HEK293 (cell line): ENCODE results near the gene TFR2.

ENCODE experiments used
- CTCF ChIA-PET: fragments of 350-600 bp; formaldehyde crosslinking; extraction: SDS; loops from one replicate; lab custom pipeline; 2021; ENCODE audit warnings: antibody characterized with exemption; lab: Yijun Ruan, JAX
- POLR2A ChIA-PET: fragments of 300-600 bp; formaldehyde crosslinking; extraction: SDS; loops from one replicate; lab custom pipeline; 2020; ENCODE audit warnings: antibody characterized with exemption, inconsistent platforms; lab: Yijun Ruan, JAX
- H3K27ac ChIP-seq: fragments of 200-500 bp; sonication (Bioruptor generic); 2 replicates; pipeline ENCODE4 v1.5.1; 2014; ENCODE audit warnings: low read depth, low read length, control low read depth, inconsistent platforms; ENCODE audit errors: extremely low read depth
- H3K36me3 ChIP-seq, 2 experiments: fragments of 200-500 bp in 1 of 2; sonication (Bioruptor generic) in 1 of 2; 1 replicate in 1 of 2; 2 replicates in 1 of 2; pipeline ENCODE4 v1.5.1; 2014 to 2017; ENCODE audit warnings: inconsistent platforms in 2 of 2, low read length in 2 of 2; ENCODE audit not compliant: control insufficient read depth in 2 of 2, insufficient read depth in 1 of 2
- H3K4me1 ChIP-seq: fragments of 200-500 bp; sonication (Bioruptor generic); 2 replicates; pipeline ENCODE4 v1.5.1; 2014; ENCODE audit warnings: mild to moderate bottlenecking, low read length, inconsistent platforms; ENCODE audit not compliant: control insufficient read depth, insufficient read depth
- H3K4me3 ChIP-seq: 2 replicates; pipeline ENCODE4 v1.5.1; 2011; ENCODE audit warnings: low read depth, mild to moderate bottlenecking, control low read depth, low read length, moderate library complexity
- H3K9me3 ChIP-seq: fragments of 200-500 bp; sonication (Bioruptor generic); 2 replicates; pipeline ENCODE4 v1.5.1; 2014; ENCODE audit warnings: low read depth, low read length, inconsistent platforms; ENCODE audit not compliant: control insufficient read depth, insufficient read depth
- BCL11A ChIP-seq: fragments of 450-650 bp; formaldehyde crosslinking; IDR thresholded peaks from 2 replicates; pipeline ENCODE4 v1.5.1; 2016; ENCODE audit warnings: low read depth, missing biosample characterization, missing genetic modification characterization
- FEZF1 ChIP-seq: fragments of 450-650 bp; formaldehyde crosslinking; IDR thresholded peaks from 2 replicates; pipeline ENCODE4 v1.5.1; 2016; ENCODE audit warnings: missing biosample characterization, missing genetic modification characterization
- GLIS1 ChIP-seq: fragments of 450-650 bp; formaldehyde crosslinking; IDR thresholded peaks from 2 replicates; pipeline ENCODE4 v1.5.1; 2016; ENCODE audit warnings: missing biosample characterization, missing genetic modification characterization
- HOXD13 ChIP-seq: sonication (generic); formaldehyde crosslinking; IDR thresholded peaks from 2 replicates; pipeline ENCODE4 v1.8.0; 2022; ENCODE audit warnings: missing genetic modification reagents, borderline replicate concordance
- KLF1 ChIP-seq: fragments of 450-650 bp; formaldehyde crosslinking; IDR thresholded peaks from 2 replicates; pipeline ENCODE4 v1.5.1; 2016; ENCODE audit warnings: missing biosample characterization, missing genetic modification characterization
- KLF9 ChIP-seq: fragments of 450-650 bp; formaldehyde crosslinking; IDR thresholded peaks from 2 replicates; pipeline ENCODE4 v1.5.1; 2016; ENCODE audit warnings: missing biosample characterization, missing genetic modification characterization, low read depth
- ZBTB1 ChIP-seq: fragments of 450-650 bp; formaldehyde crosslinking; IDR thresholded peaks from 2 replicates; pipeline ENCODE4 v1.5.1; 2016; ENCODE audit warnings: missing biosample characterization, missing genetic modification characterization
- ZNF155 ChIP-seq: fragments of 450-650 bp; formaldehyde crosslinking; IDR thresholded peaks from 2 replicates; pipeline ENCODE4 v1.5.1; 2016; ENCODE audit warnings: missing biosample characterization, missing genetic modification characterization
- ZNF169 ChIP-seq: fragments of 450-650 bp; formaldehyde crosslinking; IDR thresholded peaks from 2 replicates; pipeline ENCODE4 v1.5.1; 2016; ENCODE audit warnings: missing biosample characterization, missing genetic modification characterization
- ZNF223 ChIP-seq: fragments of 450-650 bp; formaldehyde crosslinking; IDR thresholded peaks from 2 replicates; pipeline ENCODE4 v1.5.1; 2016; ENCODE audit warnings: missing biosample characterization, missing genetic modification characterization
- ZNF404 ChIP-seq: fragments of 450-650 bp; formaldehyde crosslinking; IDR thresholded peaks from 2 replicates; pipeline ENCODE4 v1.5.1; 2017; ENCODE audit warnings: missing biosample characterization, missing genetic modification characterization
- ZNF48 ChIP-seq: fragments of 450-650 bp; formaldehyde crosslinking; IDR thresholded peaks from 2 replicates; pipeline ENCODE4 v1.5.1; 2016; ENCODE audit warnings: missing biosample characterization, missing genetic modification characterization
- ZNF544 ChIP-seq: fragments of 450-650 bp; formaldehyde crosslinking; IDR thresholded peaks from 2 replicates; pipeline ENCODE4 v1.5.0; 2017; ENCODE audit warnings: missing biosample characterization, missing genetic modification characterization
- ZNF610 ChIP-seq: fragments of 450-650 bp; formaldehyde crosslinking; IDR thresholded peaks from 2 replicates; pipeline ENCODE4 v1.5.1; 2016; ENCODE audit warnings: missing biosample characterization, missing genetic modification characterization, borderline replicate concordance
- ZNF701 ChIP-seq: fragments of 450-650 bp; formaldehyde crosslinking; IDR thresholded peaks from 2 replicates; pipeline ENCODE4 v1.5.1; 2016; ENCODE audit warnings: missing biosample characterization, missing genetic modification characterization
- ZNF707 ChIP-seq: fragments of 450-650 bp; formaldehyde crosslinking; IDR thresholded peaks from 2 replicates; pipeline ENCODE4 v1.5.1; 2016; ENCODE audit warnings: missing biosample characterization, missing genetic modification characterization
- ZNF792 ChIP-seq: fragments of 450-650 bp; formaldehyde crosslinking; IDR thresholded peaks from 2 replicates; pipeline ENCODE4 v1.5.1; 2016; ENCODE audit warnings: missing biosample characterization, missing genetic modification characterization
- ZNF843 ChIP-seq: fragments of 450-650 bp; formaldehyde crosslinking; IDR thresholded peaks from 2 replicates; pipeline ENCODE4 v1.5.1; 2016; ENCODE audit warnings: missing biosample characterization, missing genetic modification characterization
- TF ChIP-seq, protein P1 (sequence below): fragments of 450-650 bp; formaldehyde crosslinking; IDR thresholded peaks from 2 replicates; pipeline ENCODE4 v1.5.1; 2017; ENCODE audit warnings: missing biosample characterization, missing genetic modification characterization
- TF ChIP-seq, protein P2 (sequence below): fragments of 450-650 bp; formaldehyde crosslinking; IDR thresholded peaks from 2 replicates; pipeline ENCODE4 v1.5.1; 2016; ENCODE audit warnings: missing biosample characterization, missing genetic modification characterization
- TF ChIP-seq, protein P3 (sequence below): fragments of 450-650 bp; formaldehyde crosslinking; conservative IDR thresholded peaks from 2 replicates; pipeline ENCODE4 v1.5.1; 2016; ENCODE audit warnings: low read depth, missing biosample characterization, missing genetic modification characterization
- TF ChIP-seq, protein P4 (sequence below): fragments of 450-650 bp; formaldehyde crosslinking; optimal IDR thresholded peaks from 2 replicates; pipeline ENCODE3; 2016; ENCODE audit warnings: missing biosample characterization, mild to moderate bottlenecking, missing genetic modification characterization
- TF ChIP-seq, protein P5 (sequence below): fragments of 450-650 bp; formaldehyde crosslinking; IDR thresholded peaks from 2 replicates; pipeline ENCODE4 v1.5.1; 2016; ENCODE audit warnings: missing biosample characterization, missing genetic modification characterization
- TF ChIP-seq, protein P6 (sequence below): fragments of 450-650 bp; formaldehyde crosslinking; IDR thresholded peaks from 2 replicates; pipeline ENCODE4 v1.5.1; 2016; ENCODE audit warnings: missing biosample characterization, missing genetic modification characterization

The TFR2 gene

DNA sequence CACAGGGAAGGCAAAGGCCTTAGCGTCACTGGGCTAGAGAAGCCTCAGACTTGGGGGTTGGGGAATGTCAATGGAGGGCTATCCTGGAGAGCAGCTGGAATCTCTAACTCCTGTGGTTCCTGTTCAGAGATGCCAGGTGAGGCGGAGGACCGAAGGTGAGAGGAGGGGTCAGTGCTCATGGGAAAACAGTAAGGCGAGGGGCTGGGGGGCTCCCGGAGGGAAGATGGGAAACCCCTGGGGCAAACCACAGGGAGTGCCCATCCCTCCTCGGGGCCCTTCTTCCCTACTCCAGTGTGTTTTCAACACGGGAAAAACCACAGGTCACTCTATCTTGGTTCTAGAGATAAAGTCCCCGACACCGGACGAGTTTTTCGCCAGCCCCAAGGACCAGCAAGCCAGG, 58.7 kb downstream of the TFR2 start:
- ChIA-PET CTCF (interaction anchor here (0.8 kb wide), 2 partner anchors 114 to 132 kb away, joined by 3 read pairs; no protein-coding TSS in a partner anchor), POLR2A (no interaction called here)
- no peak for TF ChIP-seq ZBTB1 (tag by site-specific recombination)
- TF ChIP-seq, protein P1, sequence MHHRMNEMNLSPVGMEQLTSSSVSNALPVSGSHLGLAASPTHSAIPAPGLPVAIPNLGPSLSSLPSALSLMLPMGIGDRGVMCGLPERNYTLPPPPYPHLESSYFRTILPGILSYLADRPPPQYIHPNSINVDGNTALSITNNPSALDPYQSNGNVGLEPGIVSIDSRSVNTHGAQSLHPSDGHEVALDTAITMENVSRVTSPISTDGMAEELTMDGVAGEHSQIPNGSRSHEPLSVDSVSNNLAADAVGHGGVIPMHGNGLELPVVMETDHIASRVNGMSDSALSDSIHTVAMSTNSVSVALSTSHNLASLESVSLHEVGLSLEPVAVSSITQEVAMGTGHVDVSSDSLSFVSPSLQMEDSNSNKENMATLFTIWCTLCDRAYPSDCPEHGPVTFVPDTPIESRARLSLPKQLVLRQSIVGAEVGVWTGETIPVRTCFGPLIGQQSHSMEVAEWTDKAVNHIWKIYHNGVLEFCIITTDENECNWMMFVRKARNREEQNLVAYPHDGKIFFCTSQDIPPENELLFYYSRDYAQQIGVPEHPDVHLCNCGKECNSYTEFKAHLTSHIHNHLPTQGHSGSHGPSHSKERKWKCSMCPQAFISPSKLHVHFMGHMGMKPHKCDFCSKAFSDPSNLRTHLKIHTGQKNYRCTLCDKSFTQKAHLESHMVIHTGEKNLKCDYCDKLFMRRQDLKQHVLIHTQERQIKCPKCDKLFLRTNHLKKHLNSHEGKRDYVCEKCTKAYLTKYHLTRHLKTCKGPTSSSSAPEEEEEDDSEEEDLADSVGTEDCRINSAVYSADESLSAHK (tag by site-specific recombination): no peak
- no peak for TF ChIP-seq ZNF707 (tag by site-specific recombination)
- no peak for TF ChIP-seq ZNF223 (tag by site-specific recombination)
- no peak for TF ChIP-seq BCL11A (tag by site-specific recombination)
- no peak for TF ChIP-seq ZNF792
- TF ChIP-seq, protein P2, sequence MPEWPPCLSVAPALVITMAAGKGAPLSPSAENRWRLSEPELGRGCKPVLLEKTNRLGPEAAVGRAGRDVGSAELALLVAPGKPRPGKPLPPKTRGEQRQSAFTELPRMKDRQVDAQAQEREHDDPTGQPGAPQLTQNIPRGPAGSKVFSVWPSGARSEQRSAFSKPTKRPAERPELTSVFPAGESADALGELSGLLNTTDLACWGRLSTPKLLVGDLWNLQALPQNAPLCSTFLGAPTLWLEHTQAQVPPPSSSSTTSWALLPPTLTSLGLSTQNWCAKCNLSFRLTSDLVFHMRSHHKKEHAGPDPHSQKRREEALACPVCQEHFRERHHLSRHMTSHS: no peak
- TF ChIP-seq ZNF155 (tag by site-specific recombination): no peak
- no peak for TF ChIP-seq ZNF843
- TF ChIP-seq FEZF1 (tag by site-specific recombination): no peak
- no peak for TF ChIP-seq HOXD13 (CRISPR knock-in tag)
- no peak for TF ChIP-seq ZNF544 (tag by site-specific recombination)
- TF ChIP-seq KLF9: no peak
- no peak for TF ChIP-seq ZNF610 (tag by site-specific recombination)
- TF ChIP-seq, protein P3, sequence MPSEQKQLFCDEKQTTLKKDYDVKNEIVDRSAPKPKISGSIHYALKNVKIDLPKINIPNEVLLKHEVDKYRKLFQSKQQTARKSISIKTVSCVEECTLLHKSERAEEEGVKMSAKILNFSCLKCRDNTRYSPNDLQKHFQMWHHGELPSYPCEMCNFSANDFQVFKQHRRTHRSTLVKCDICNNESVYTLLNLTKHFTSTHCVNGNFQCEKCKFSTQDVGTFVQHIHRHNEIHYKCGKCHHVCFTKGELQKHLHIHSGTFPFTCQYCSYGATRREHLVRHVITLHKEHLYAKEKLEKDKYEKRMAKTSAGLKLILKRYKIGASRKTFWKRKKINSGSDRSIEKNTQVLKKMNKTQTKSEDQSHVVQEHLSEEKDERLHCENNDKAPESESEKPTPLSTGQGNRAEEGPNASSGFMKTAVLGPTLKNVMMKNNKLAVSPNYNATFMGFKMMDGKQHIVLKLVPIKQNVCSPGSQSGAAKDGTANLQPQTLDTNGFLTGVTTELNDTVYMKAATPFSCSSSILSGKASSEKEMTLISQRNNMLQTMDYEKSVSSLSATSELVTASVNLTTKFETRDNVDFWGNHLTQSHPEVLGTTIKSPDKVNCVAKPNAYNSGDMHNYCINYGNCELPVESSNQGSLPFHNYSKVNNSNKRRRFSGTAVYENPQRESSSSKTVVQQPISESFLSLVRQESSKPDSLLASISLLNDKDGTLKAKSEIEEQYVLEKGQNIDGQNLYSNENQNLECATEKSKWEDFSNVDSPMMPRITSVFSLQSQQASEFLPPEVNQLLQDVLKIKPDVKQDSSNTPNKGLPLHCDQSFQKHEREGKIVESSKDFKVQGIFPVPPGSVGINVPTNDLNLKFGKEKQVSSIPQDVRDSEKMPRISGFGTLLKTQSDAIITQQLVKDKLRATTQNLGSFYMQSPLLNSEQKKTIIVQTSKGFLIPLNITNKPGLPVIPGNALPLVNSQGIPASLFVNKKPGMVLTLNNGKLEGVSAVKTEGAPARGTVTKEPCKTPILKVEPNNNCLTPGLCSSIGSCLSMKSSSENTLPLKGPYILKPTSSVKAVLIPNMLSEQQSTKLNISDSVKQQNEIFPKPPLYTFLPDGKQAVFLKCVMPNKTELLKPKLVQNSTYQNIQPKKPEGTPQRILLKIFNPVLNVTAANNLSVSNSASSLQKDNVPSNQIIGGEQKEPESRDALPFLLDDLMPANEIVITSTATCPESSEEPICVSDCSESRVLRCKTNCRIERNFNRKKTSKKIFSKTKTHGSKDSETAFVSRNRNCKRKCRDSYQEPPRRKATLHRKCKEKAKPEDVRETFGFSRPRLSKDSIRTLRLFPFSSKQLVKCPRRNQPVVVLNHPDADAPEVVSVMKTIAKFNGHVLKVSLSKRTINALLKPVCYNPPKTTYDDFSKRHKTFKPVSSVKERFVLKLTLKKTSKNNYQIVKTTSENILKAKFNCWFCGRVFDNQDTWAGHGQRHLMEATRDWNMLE (tag by site-specific recombination): no peak
- no peak for TF ChIP-seq KLF1 (tag by site-specific recombination)
- TF ChIP-seq GLIS1 (tag by site-specific recombination): no peak
- Histone ChIP-seq H3K36me3 (peaks cover 6 to 40% of the 10 kb centered on the region in 2 experiments; a peak in 2 of 3 replicates), H3K4me3 (no peak overlapping the region), H3K9me3 (no peaks in the 10 kb centered on the region), H3K27ac (no peak overlapping the region), H3K4me1 (peaks cover 12% of the 10 kb centered on the region)

DNA sequence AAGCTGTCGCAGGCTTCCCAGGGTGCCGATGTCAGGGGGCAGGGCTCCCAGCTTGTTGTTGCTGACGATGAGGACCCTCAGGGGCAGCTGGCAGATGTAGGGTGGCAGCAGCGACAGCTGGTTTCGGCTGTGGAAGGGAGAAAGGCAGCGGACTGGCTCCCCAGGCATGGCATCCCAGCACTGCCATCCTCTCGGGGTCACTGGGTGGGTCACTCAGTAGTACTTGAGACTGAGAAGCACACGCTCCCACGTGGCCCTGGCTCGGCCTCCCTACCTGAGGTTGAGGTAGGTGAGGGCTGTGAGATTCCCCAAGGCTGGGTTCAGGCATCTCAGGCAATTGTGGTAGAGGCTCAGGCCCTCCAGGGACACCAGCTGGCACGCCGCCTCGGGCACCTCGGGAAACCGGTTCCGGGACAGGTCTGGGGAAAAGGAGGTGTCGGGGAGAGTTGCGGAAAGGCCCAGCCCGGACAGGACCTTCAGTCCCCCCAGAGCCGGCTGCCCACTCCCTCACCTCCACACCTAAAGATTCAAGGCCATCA, 59.2 kb downstream of the TFR2 start:
- peaks cover 6 to 42% of the 10 kb centered on the region in 2 experiments; a peak in 2 of 3 replicates for H3K36me3 ChIP-seq
- H3K27ac ChIP-seq: no peak overlapping the region
- H3K4me1 ChIP-seq: peaks cover 12% of the 10 kb centered on the region
- ChIA-PET CTCF (interaction anchor here (0.7 to 0.8 kb wide), 2 partner anchors 109 to 113 kb away, joined by 3 read pairs; no protein-coding TSS in a partner anchor), POLR2A (no interaction called here)
- H3K9me3 ChIP-seq: no peaks in the 10 kb centered on the region
- H3K4me3 ChIP-seq: no peak overlapping the region
- TF ChIP-seq ZNF701 (no peak), ZNF404 (tag by site-specific recombination) (no peak), ZNF169 (tag by site-specific recombination) (no peak), ZNF48 (tag by site-specific recombination) (no peak)
- TF ChIP-seq, protein P4, sequence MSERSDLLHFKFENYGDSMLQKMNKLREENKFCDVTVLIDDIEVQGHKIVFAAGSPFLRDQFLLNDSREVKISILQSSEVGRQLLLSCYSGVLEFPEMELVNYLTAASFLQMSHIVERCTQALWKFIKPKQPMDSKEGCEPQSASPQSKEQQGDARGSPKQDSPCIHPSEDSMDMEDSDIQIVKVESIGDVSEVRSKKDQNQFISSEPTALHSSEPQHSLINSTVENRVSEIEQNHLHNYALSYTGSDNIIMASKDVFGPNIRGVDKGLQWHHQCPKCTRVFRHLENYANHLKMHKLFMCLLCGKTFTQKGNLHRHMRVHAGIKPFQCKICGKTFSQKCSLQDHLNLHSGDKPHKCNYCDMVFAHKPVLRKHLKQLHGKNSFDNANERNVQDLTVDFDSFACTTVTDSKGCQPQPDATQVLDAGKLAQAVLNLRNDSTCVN: no peak
- TF ChIP-seq, protein P5, sequence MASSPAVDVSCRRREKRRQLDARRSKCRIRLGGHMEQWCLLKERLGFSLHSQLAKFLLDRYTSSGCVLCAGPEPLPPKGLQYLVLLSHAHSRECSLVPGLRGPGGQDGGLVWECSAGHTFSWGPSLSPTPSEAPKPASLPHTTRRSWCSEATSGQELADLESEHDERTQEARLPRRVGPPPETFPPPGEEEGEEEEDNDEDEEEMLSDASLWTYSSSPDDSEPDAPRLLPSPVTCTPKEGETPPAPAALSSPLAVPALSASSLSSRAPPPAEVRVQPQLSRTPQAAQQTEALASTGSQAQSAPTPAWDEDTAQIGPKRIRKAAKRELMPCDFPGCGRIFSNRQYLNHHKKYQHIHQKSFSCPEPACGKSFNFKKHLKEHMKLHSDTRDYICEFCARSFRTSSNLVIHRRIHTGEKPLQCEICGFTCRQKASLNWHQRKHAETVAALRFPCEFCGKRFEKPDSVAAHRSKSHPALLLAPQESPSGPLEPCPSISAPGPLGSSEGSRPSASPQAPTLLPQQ (tag by site-specific recombination): no peak
- TF ChIP-seq, protein P6, sequence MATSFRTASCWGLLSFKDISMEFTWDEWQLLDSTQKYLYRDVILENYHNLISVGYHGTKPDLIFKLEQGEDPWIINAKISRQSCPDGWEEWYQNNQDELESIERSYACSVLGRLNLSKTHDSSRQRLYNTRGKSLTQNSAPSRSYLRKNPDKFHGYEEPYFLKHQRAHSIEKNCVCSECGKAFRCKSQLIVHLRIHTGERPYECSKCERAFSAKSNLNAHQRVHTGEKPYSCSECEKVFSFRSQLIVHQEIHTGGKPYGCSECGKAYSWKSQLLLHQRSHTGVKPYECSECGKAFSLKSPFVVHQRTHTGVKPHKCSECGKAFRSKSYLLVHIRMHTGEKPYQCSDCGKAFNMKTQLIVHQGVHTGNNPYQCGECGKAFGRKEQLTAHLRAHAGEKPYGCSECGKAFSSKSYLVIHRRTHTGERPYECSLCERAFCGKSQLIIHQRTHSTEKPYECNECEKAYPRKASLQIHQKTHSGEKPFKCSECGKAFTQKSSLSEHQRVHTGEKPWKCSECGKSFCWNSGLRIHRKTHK (tag by site-specific recombination): no peak
